HG03571 (cell line): ENCODE results near the gene DIP2A.

Source experiments
- ATAC-seq: cut with Tn5 transposase; IDR thresholded peaks from one replicate; pipeline ENCODE4 v1.9.1; 2021; ENCODE audit not compliant: unreplicated experiment

DIP2A gene

DNA sequence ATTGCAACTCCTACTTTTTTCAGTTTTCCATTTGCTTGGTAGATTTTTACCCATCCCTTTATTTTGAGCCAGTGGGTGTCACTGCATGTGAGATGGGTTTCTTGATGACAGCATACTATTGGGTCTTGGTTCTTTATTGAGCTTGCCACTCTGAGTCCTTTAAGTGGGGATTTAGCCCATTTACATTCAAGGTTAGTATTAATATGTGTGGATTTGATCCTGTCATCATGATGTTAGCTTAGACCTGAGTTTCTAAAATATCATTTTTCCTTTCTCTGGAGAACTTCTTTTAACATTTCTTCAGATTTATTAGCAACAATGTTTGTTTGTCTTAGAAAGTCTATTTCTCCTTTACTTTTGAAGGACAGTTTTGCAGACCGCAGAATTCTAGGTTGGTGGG is 158.0 kb downstream of the DIP2A start:
- ATAC-seq = no peak

DNA sequence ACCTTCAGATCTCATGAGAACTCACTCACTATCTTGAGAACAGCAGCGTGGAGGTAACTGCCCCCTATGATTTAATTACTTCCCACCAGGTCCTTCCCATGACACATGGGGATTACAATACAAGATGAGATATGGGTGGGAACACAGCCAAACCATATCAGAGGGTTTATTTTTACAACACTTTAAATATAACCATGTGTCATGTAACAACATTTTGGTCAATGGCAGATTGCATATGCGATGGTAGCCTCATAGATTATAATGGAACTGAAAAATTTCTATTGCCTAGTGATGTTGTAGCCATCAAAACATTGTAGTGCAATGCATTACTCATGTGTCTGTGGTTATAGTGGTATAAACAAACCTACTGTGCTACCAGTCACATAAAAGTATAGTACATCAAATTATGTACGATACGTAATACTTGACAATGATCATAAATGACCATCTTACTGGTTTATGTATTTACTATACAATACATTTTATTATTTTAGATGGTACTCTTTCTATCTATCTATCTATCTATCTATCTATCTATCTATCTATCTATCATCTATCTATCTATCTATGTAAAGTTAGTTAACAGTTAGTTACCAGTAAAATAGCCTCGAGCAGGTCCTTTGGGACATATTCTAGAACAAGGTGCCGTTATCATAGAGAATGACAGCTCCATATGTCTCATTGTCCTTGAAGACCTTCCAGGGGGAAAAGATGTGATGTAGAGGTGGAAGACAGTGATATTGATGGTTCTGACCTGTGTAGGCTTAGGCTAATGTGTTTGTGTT is 158.8 kb downstream of the DIP2A start:
- no peak for ATAC-seq

DNA sequence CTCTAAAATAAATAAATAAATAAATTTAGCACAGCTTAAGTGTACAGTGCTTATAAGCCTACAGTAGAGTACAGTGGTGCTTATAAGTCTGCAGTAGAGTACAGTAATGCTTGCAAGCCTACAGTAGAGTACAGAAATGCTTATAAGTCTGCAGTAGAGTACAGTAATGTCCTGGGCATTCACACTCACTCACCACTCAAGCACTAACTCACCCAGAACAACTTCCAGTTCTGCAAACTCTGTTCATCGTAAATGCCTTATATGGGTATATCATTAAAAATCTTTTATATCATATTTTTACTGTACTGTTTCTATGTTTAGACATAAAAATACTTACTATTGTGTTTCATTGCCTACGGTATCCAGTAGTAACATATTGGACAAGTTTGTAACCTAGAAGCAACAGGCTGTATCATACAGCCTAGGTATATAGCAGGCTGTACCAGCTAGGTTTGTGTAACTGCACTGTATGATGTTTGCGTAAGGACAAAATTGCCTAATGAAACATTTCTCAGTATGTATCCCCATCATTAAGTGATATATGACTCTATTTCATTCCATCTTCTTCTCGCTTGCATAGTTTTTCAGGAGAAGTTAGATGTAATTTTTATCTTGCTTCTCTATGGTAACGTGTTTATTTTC is 160.2 kb downstream of the DIP2A start:
- no peak for ATAC-seq
